A549 (cell line): ENCODE data around the gene FIBP. TPM values are rescaled to one million over a fixed set of nuclear protein-coding genes. Genes with fewer than 3 reads are reported as not detected.

Experiments
- ATAC-seq, 2 experiments: fragments of 200-7000 bp in 1 of 2; fragments of >200 bp in 1 of 2; cut with Nextera tagmentation in 1 of 2; cut with Tn5 transposase in 1 of 2; 3 replicates each; pipeline versions ENCODE4 v1.8.0 to v1.9.1; 2018 to 2020; ENCODE audit warnings: mild to moderate bottlenecking in 1 of 2, moderate library complexity in 1 of 2
- CTCF ChIA-PET: fragments of 300-600 bp; sonication (Branson Sonifier 250); formaldehyde crosslinking; extraction: SDS; loops from one replicate; lab custom pipeline; 2021; ENCODE audit warnings: antibody characterized with exemption, inconsistent platforms; lab: Yijun Ruan, JAX
- POLR2A ChIA-PET: fragments of 350-600 bp; formaldehyde crosslinking; extraction: SDS; loops from one replicate; lab custom pipeline; 2021; ENCODE audit warnings: antibody characterized with exemption, inconsistent platforms; lab: Yijun Ruan, JAX
- DNase-seq, 2 experiments: peaks; one replicate each; pipeline versions ENCODE4 v3.0.0 to v3.0.0-alpha.2; 2011 to 2016; ENCODE audit warnings: low read depth in 1 of 2, low spot score in 1 of 2
- FAIRE-seq: peaks from 2 replicates; lab custom pipeline; 2011; peaks lifted over from hg19 to GRCh38; lab: Jason Lieb, UNC
- H3K27ac ChIP-seq, 2 experiments: fragments of >200 bp; sonication (Bioruptor Twin); formaldehyde crosslinking; 3 replicates each; pipeline ENCODE4 v1.5.1; 2016 to 2017
- H3K4me1 ChIP-seq: fragments of >200 bp; sonication (Bioruptor Twin); formaldehyde crosslinking; 3 replicates; pipeline ENCODE4 v1.6.1; 2016
- H3K4me2 ChIP-seq: fragments of >200 bp; sonication (Bioruptor Twin); formaldehyde crosslinking; 3 replicates; pipeline ENCODE4 v1.6.1; 2016
- H3K4me3 ChIP-seq: fragments of >200 bp; sonication (Bioruptor Twin); formaldehyde crosslinking; 3 replicates; pipeline ENCODE4 v1.5.1; 2016
- H3K9me3 ChIP-seq: fragments of >200 bp; sonication (Bioruptor Twin); formaldehyde crosslinking; 3 replicates; pipeline ENCODE4 v1.6.1; 2016
- EHF ChIP-seq: fragments of 250-450 bp; sonication (Bioruptor Pico); IDR thresholded peaks from 2 replicates; pipeline ENCODE4 v1.5.0; 2020; ENCODE audit warnings: mild to moderate bottlenecking
- EP300 ChIP-seq, 2 experiments: fragments of >200 bp; sonication (Bioruptor Twin); formaldehyde crosslinking; IDR thresholded peaks; 2 replicates in 1 of 2; 3 replicates in 1 of 2; pipeline ENCODE4 v1.6.1; 2016 to 2017
- FOSL2 ChIP-seq, 2 experiments: fragments of 450-650 bp in 1 of 2; fragments of >200 bp in 1 of 2; sonication (Bioruptor Twin) in 1 of 2; formaldehyde crosslinking; IDR thresholded peaks; 2 replicates each; pipeline versions ENCODE4 v1.5.0 to v1.6.1; 2016 to 2020; ENCODE audit warnings: mild to moderate bottlenecking in 1 of 2, moderate library complexity in 1 of 2
- GATA3 ChIP-seq: IDR thresholded peaks from 2 replicates; pipeline ENCODE4 v1.6.1; 2012; ENCODE audit warnings: borderline replicate concordance
- HEYL ChIP-seq: fragments of 250-450 bp; sonication (Bioruptor Pico); IDR thresholded peaks from 2 replicates; pipeline ENCODE4 v1.8.0; 2021; ENCODE audit warnings: mild to moderate bottlenecking, moderate library complexity
- JUN ChIP-seq, 2 experiments: fragments of >200 bp; sonication (Bioruptor Twin); formaldehyde crosslinking; IDR thresholded peaks; 2 replicates in 1 of 2; 3 replicates in 1 of 2; pipeline ENCODE4 v1.6.1; 2016 to 2017
- JUNB ChIP-seq: fragments of >200 bp; sonication (Bioruptor Twin); formaldehyde crosslinking; IDR thresholded peaks from 2 replicates; pipeline ENCODE4 v1.6.1; 2016
- MAZ ChIP-seq: fragments of 150-350 bp; IDR thresholded peaks from 2 replicates; pipeline ENCODE4 v1.6.1; 2014; ENCODE audit warnings: antibody characterized with exemption, low read depth, low read length, borderline replicate concordance
- MYC ChIP-seq: IDR thresholded peaks from 2 replicates; pipeline ENCODE4 v1.6.1; 2012; ENCODE audit warnings: mild to moderate bottlenecking, inconsistent platforms, low read length, improper control_type of control experiment, borderline replicate concordance
- PHF8 ChIP-seq: fragments of 200-600 bp; sonication (generic); IDR thresholded peaks from 2 replicates; pipeline ENCODE4 v1.6.1; 2016; ENCODE audit warnings: low read depth, mild to moderate bottlenecking, antibody characterized with exemption, moderate library complexity, borderline replicate concordance
- POLR2A ChIP-seq: IDR thresholded peaks from 2 replicates; pipeline ENCODE4 v1.6.1; 2012; ENCODE audit warnings: mild to moderate bottlenecking, low read length
- RAD21 ChIP-seq, 2 experiments: fragments of >200 bp in 1 of 2; sonication (Bioruptor Twin) in 1 of 2; formaldehyde crosslinking in 1 of 2; IDR thresholded peaks in 1 of 2; conservative IDR thresholded peaks in 1 of 2; 2 replicates in 1 of 2; 3 replicates in 1 of 2; pipeline ENCODE4 v1.6.1; 2012 to 2018; ENCODE audit warnings: inconsistent platforms in 1 of 2
- ZC3H11A ChIP-seq: fragments of 450-650 bp; IDR thresholded peaks from 2 replicates; pipeline ENCODE4 v1.6.1; 2014; ENCODE audit warnings: antibody characterized with exemption, mild to moderate bottlenecking
- ZFP36 ChIP-seq: fragments of 450-650 bp; IDR thresholded peaks from 2 replicates; pipeline ENCODE4 v1.6.1; 2014; ENCODE audit warnings: borderline replicate concordance; ENCODE audit not compliant: partially characterized antibody
- WGBS: methylation state at CpG from one replicate; pipeline ENCODE4 v1.1.6; 2017; ENCODE audit errors: missing lambda C conversion rate; 5-methylcytosine and 5-hydroxymethylcytosine counted together
- polyA plus RNA-seq, 4 experiments: library from polyadenylated mRNA; depleted of rRNA in 3 of 4; stranded (reverse); fragments of >200 nt; fragmentation: RNase III in 1 of 4; extraction: RNeasy Plus Mini Kit Qiagen cat#74134 plus additional on column Dnase treatment in 1 of 4; gene quantifications; 2 replicates in 3 of 4; 3 replicates in 1 of 4; pipeline ENCODE4 v1.2.3, GENCODE V29; 2011 to 2017
- TF ChIP-seq, protein P1 (sequence below): IDR thresholded peaks from 2 replicates; pipeline ENCODE4 v1.6.1; 2012; ENCODE audit warnings: low read depth, borderline replicate concordance
- TF ChIP-seq, protein P2 (sequence below): fragments of >200 bp; sonication (Bioruptor Twin); formaldehyde crosslinking; IDR thresholded peaks from 2 replicates; pipeline ENCODE4 v1.6.1; 2016
- TF ChIP-seq, protein P3 (sequence below): fragments of >200 bp; sonication (Bioruptor Twin); formaldehyde crosslinking; IDR thresholded peaks from 3 replicates; pipeline ENCODE4 v1.6.1; 2016
- TF ChIP-seq, protein P4 (sequence below): fragments of 200-600 bp; sonication (generic); IDR thresholded peaks from 2 replicates; pipeline ENCODE4 v1.6.1; 2016; ENCODE audit warnings: antibody characterized with exemption, mild to moderate bottlenecking, moderate library complexity
- TF ChIP-seq, protein P5 (sequence below): IDR thresholded peaks from 2 replicates; pipeline ENCODE4 v1.6.1; 2012
- TF ChIP-seq, protein P6 (sequence below): fragments of 450-650 bp; IDR thresholded peaks from 2 replicates; pipeline ENCODE4 v1.6.1; 2014; ENCODE audit warnings: antibody characterized with exemption
- TF ChIP-seq, protein P7 (sequence below): IDR thresholded peaks from 2 replicates; pipeline ENCODE4 v1.6.1; 2012

The FIBP gene
- polyA plus RNA-seq, 2 of the 4 experiments (the other 2 are of a cell fraction) = 60.4 to 72.2 TPM

DNA sequence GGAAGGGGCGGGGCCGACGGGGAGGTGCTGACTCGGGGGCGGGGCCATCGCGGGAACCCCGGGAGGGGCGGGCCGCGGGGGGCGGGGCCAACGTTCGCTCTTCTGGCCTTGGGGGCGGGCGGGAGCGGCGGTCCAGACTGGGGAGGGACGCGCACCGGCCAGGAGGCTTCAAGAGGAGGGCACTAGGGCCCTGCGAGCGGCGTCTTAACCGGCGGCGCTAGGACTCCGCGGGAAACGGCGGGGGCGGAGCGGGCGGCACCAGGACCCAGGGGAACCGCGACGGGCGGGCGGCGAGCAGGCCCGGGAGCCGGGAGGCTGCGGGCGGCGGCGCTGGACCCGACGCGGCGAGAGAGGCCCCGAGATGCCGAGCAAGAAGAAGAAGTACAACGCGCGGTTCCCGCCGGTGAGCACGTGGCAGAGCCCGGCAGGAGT lies 30.9 kb upstream of the FIBP start, which contains the start of gene DRAP1:
TSS of gene DRAP1 (plus strand) at position 286 of the 432 bp plus-strand sequence. CDS start at position 362, 76 bp downstream.
- Histone ChIP-seq H3K4me1 (peaks cover 49% of the 10 kb centered on the region), H3K4me2 (peak within 1 kb of the TSS; percentile 98), H3K27ac (peak within 1 kb of the TSS; percentile 95 to 100), H3K9me3 (no peaks in the 10 kb centered on the region), H3K4me3 (peak within 1 kb of the TSS; percentile 97)
- DNase-seq (peak; percentile 86 to 99), FAIRE-seq (no peak), ATAC-seq (peak; percentile 65 to 81)
- whole genome bisulfite sequencing = no CpG with 5 or more reads among the region's 59 CpGs
- ChIA-PET POLR2A (interaction anchor here (1.0 to 1.9 kb wide), 3 partner anchors 19 to 31 kb away, joined by 5 to 7 read pairs (median 7); partner anchors contain the start of genes CCDC85B, FIBP and FOSL1), CTCF (interaction anchor here (1.2 to 31.6 kb wide), 3 partner anchors 25 to 69 kb away, joined by 3 to 618 read pairs (median 8); partner anchors contain the start of genes CCDC85B, FIBP and FOSL1)
- TF ChIP-seq, protein P1, sequence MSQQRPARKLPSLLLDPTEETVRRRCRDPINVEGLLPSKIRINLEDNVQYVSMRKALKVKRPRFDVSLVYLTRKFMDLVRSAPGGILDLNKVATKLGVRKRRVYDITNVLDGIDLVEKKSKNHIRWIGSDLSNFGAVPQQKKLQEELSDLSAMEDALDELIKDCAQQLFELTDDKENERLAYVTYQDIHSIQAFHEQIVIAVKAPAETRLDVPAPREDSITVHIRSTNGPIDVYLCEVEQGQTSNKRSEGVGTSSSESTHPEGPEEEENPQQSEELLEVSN = peak; percentile 36; the same call in 1 of the 2 replicates
- TF ChIP-seq JUN (IDR thresholded peaks at IDR 0.05) (peak; percentile 76 to 93), FOSL2 (IDR thresholded peaks at IDR 0.05) (no peak), FOSL2 (CRISPR knock-in tag; IDR thresholded peaks at IDR 0.05) (peak; percentile 76), ZC3H11A (no peak), ZFP36 (peak; percentile 31), MYC (peak; percentile 65; the same call in 1 of the 2 replicates), EP300 (IDR thresholded peaks at IDR 0.05) (peak in 1 of 2 experiments; percentile 31; a peak in 1 of 5 replicates), RAD21 (conservative IDR thresholded peaks at IDR 0.05 in 1 of 2, IDR thresholded peaks at IDR 0.05 in 1 of 2) (peak; percentile 18 to 40; a peak in 2 of 5 replicates), HEYL (CRISPR knock-in tag) (no peak), JUNB (no peak), GATA3 (peak; percentile 65; the same call in 1 of the 2 replicates), MAZ (peak; percentile 88; the same call in 1 of the 2 replicates), PHF8 (peak; percentile 86), EHF (CRISPR knock-in tag) (no peak), POLR2A (peak; percentile 50)
- TF ChIP-seq, protein P2, sequence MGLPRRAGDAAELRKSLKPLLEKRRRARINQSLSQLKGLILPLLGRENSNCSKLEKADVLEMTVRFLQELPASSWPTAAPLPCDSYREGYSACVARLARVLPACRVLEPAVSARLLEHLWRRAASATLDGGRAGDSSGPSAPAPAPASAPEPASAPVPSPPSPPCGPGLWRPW = no peak
- TF ChIP-seq, protein P3, sequence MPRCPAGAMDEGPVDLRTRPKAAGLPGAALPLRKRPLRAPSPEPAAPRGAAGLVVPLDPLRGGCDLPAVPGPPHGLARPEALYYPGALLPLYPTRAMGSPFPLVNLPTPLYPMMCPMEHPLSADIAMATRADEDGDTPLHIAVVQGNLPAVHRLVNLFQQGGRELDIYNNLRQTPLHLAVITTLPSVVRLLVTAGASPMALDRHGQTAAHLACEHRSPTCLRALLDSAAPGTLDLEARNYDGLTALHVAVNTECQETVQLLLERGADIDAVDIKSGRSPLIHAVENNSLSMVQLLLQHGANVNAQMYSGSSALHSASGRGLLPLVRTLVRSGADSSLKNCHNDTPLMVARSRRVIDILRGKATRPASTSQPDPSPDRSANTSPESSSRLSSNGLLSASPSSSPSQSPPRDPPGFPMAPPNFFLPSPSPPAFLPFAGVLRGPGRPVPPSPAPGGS = peak; percentile 40; the same call in 1 of the 3 replicates
- TF ChIP-seq, protein P4, sequence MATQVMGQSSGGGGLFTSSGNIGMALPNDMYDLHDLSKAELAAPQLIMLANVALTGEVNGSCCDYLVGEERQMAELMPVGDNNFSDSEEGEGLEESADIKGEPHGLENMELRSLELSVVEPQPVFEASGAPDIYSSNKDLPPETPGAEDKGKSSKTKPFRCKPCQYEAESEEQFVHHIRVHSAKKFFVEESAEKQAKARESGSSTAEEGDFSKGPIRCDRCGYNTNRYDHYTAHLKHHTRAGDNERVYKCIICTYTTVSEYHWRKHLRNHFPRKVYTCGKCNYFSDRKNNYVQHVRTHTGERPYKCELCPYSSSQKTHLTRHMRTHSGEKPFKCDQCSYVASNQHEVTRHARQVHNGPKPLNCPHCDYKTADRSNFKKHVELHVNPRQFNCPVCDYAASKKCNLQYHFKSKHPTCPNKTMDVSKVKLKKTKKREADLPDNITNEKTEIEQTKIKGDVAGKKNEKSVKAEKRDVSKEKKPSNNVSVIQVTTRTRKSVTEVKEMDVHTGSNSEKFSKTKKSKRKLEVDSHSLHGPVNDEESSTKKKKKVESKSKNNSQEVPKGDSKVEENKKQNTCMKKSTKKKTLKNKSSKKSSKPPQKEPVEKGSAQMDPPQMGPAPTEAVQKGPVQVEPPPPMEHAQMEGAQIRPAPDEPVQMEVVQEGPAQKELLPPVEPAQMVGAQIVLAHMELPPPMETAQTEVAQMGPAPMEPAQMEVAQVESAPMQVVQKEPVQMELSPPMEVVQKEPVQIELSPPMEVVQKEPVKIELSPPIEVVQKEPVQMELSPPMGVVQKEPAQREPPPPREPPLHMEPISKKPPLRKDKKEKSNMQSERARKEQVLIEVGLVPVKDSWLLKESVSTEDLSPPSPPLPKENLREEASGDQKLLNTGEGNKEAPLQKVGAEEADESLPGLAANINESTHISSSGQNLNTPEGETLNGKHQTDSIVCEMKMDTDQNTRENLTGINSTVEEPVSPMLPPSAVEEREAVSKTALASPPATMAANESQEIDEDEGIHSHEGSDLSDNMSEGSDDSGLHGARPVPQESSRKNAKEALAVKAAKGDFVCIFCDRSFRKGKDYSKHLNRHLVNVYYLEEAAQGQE = no peak; the same call in 1 of the 2 replicates
- TF ChIP-seq, protein P5, sequence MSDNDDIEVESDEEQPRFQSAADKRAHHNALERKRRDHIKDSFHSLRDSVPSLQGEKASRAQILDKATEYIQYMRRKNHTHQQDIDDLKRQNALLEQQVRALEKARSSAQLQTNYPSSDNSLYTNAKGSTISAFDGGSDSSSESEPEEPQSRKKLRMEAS = peak; percentile 85
- TF ChIP-seq, protein P6, sequence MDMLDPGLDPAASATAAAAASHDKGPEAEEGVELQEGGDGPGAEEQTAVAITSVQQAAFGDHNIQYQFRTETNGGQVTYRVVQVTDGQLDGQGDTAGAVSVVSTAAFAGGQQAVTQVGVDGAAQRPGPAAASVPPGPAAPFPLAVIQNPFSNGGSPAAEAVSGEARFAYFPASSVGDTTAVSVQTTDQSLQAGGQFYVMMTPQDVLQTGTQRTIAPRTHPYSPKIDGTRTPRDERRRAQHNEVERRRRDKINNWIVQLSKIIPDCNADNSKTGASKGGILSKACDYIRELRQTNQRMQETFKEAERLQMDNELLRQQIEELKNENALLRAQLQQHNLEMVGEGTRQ = no peak
- TF ChIP-seq, protein P7, sequence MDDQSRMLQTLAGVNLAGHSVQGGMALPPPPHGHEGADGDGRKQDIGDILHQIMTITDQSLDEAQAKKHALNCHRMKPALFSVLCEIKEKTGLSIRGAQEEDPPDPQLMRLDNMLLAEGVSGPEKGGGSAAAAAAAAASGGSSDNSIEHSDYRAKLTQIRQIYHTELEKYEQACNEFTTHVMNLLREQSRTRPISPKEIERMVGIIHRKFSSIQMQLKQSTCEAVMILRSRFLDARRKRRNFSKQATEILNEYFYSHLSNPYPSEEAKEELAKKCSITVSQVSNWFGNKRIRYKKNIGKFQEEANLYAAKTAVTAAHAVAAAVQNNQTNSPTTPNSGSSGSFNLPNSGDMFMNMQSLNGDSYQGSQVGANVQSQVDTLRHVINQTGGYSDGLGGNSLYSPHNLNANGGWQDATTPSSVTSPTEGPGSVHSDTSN = peak; percentile 95
